WTC11 (cell line): ENCODE results near the gene MZF1. TPM values are rescaled to one million over a fixed set of nuclear protein-coding genes. Genes with fewer than 3 reads are reported as not detected.
A peak's percentile ranks its signal among the peaks of the same experiment; 100 is the strongest.

Experiments used
- ATAC-seq: fragments of 200-7000 bp; cut with Tn5 transposase; 2 replicates; pipeline ENCODE4 v1.10.0; 2021; ENCODE audit warnings: mild to moderate bottlenecking, moderate library complexity
- CTCF ChIA-PET: fragments of 300-600 bp; sonication (Branson Sonifier 250); formaldehyde crosslinking; loops from one replicate; lab custom pipeline; 2021; ENCODE audit warnings: antibody characterized with exemption; lab: Charles Lee
- POLR2A ChIA-PET: fragments of 350-600 bp; sonication (Branson Sonifier 250); formaldehyde crosslinking; loops from one replicate; lab custom pipeline; 2021; ENCODE audit warnings: antibody characterized with exemption; lab: Charles Lee
- DNase-seq: peaks from one replicate; pipeline ENCODE4 v3.0.0; 2021; ENCODE audit warnings: low spot score
- H3K27ac Mint-ChIP-seq: 2 replicates; pipeline ENCODE4 v1.8.0; 2021; ENCODE audit warnings: mixed read lengths
- H3K27me3 Mint-ChIP-seq: 2 replicates; pipeline ENCODE4 v1.8.0; 2021; ENCODE audit warnings: low read depth, mild to moderate bottlenecking, moderate library complexity, mixed read lengths
- H3K36me3 Mint-ChIP-seq: 2 replicates; pipeline ENCODE4 v1.8.0; 2021; ENCODE audit warnings: mixed read lengths
- H3K4me1 Mint-ChIP-seq: 2 replicates; pipeline ENCODE4 v1.8.0; 2022; ENCODE audit warnings: mixed read lengths
- H3K4me3 Mint-ChIP-seq: 2 replicates; pipeline ENCODE4 v1.8.0; 2021; ENCODE audit warnings: mild to moderate bottlenecking, moderate library complexity, mixed read lengths
- H3K9me3 Mint-ChIP-seq: 2 replicates; pipeline ENCODE4 v1.8.0; 2021; ENCODE audit warnings: mixed read lengths
- AFF4 ChIP-seq: sonication (generic); formaldehyde crosslinking; IDR thresholded peaks from 2 replicates; pipeline ENCODE4 v1.8.1; 2023; ENCODE audit warnings: mild to moderate bottlenecking, missing genetic modification reagents, borderline replicate concordance
- ARID4B ChIP-seq: sonication (generic); formaldehyde crosslinking; IDR thresholded peaks from 2 replicates; pipeline ENCODE4 v1.8.0; 2023; ENCODE audit warnings: missing genetic modification reagents, mild to moderate bottlenecking, borderline replicate concordance
- ATF1 ChIP-seq: sonication (generic); formaldehyde crosslinking; IDR thresholded peaks from 2 replicates; pipeline ENCODE4 v1.8.1; 2023; ENCODE audit warnings: mild to moderate bottlenecking, moderate library complexity, missing genetic modification reagents
- E2F1 ChIP-seq: sonication (generic); formaldehyde crosslinking; IDR thresholded peaks from 2 replicates; pipeline ENCODE4 v1.8.0; 2022; ENCODE audit warnings: mild to moderate bottlenecking, missing genetic modification reagents
- E2F5 ChIP-seq: sonication (generic); formaldehyde crosslinking; IDR thresholded peaks from 2 replicates; pipeline ENCODE4 v1.8.1; 2022; ENCODE audit warnings: mild to moderate bottlenecking, moderate library complexity, missing genetic modification reagents
- MAX ChIP-seq: sonication (generic); formaldehyde crosslinking; IDR thresholded peaks from 2 replicates; pipeline ENCODE4 v1.8.0; 2022; ENCODE audit warnings: mild to moderate bottlenecking, missing genetic modification reagents
- MXD4 ChIP-seq: fragments of 250-450 bp; sonication (Bioruptor Pico); IDR thresholded peaks from 2 replicates; pipeline ENCODE4 v1.8.0; 2021; ENCODE audit warnings: mild to moderate bottlenecking, moderate library complexity, borderline replicate concordance
- MYBL2 ChIP-seq: sonication (generic); formaldehyde crosslinking; IDR thresholded peaks from 2 replicates; pipeline ENCODE4 v1.8.1; 2023; ENCODE audit warnings: mild to moderate bottlenecking, moderate library complexity, missing genetic modification reagents
- NFATC4 ChIP-seq: fragments of 250-450 bp; sonication (Bioruptor Pico); IDR thresholded peaks from 2 replicates; pipeline ENCODE4 v1.9.0; 2021; ENCODE audit warnings: mild to moderate bottlenecking
- NFYB ChIP-seq: sonication (generic); formaldehyde crosslinking; conservative IDR thresholded peaks from 2 replicates; pipeline ENCODE4 v1.8.0; 2022; ENCODE audit warnings: low read depth, missing genetic modification reagents
- RELA ChIP-seq: sonication (generic); formaldehyde crosslinking; IDR thresholded peaks from 2 replicates; pipeline ENCODE4 v1.8.1; 2022; ENCODE audit warnings: missing genetic modification reagents, mild to moderate bottlenecking, borderline replicate concordance
- TCF7 ChIP-seq: sonication (generic); formaldehyde crosslinking; IDR thresholded peaks from 2 replicates; pipeline ENCODE4 v1.8.0; 2022; ENCODE audit warnings: mild to moderate bottlenecking, low read depth, missing genetic modification reagents, moderate library complexity
- ZBTB43 ChIP-seq: sonication (generic); formaldehyde crosslinking; IDR thresholded peaks from 2 replicates; pipeline ENCODE4 v1.8.1; 2023; ENCODE audit warnings: mild to moderate bottlenecking, missing genetic modification reagents
- ZNF219 ChIP-seq: sonication (generic); formaldehyde crosslinking; IDR thresholded peaks from 2 replicates; pipeline ENCODE4 v1.8.0; 2023; ENCODE audit warnings: missing genetic modification reagents, mild to moderate bottlenecking, borderline replicate concordance
- ZNF232 ChIP-seq: sonication (generic); formaldehyde crosslinking; IDR thresholded peaks from 2 replicates; pipeline ENCODE4 v1.8.0; 2022; ENCODE audit warnings: mild to moderate bottlenecking, missing genetic modification reagents
- ZNF317 ChIP-seq: sonication (generic); formaldehyde crosslinking; IDR thresholded peaks from 2 replicates; pipeline ENCODE4 v1.8.1; 2023; ENCODE audit warnings: low read depth, mild to moderate bottlenecking, moderate library complexity, missing genetic modification reagents, borderline replicate concordance
- ZNF423 ChIP-seq: fragments of 250-450 bp; sonication (Bioruptor Pico); IDR thresholded peaks from 2 replicates; pipeline ENCODE4 v2.1.2; 2022; ENCODE audit warnings: mild to moderate bottlenecking, moderate library complexity
- ZNF671 ChIP-seq: fragments of 250-450 bp; sonication (Bioruptor Pico); IDR thresholded peaks from 2 replicates; pipeline ENCODE4 v1.8.0; 2021; ENCODE audit warnings: mild to moderate bottlenecking
- total RNA-seq: library from RNA; stranded (reverse); gene quantifications from 3 replicates; pipeline ENCODE4 v1.2.3, GENCODE V29; 2021

The MZF1 gene
- total RNA-seq, 1 experiment from 2014 or later = 22.2 TPM

- peak overlapping the region; percentile 97 for H3K4me3 Mint-ChIP-seq
- no peaks in the 10 kb centered on the region for H3K9me3 Mint-ChIP-seq
- H3K4me1 Mint-ChIP-seq = peaks cover 17% of the 10 kb centered on the region
- peaks cover 32% of the 10 kb centered on the region for H3K27me3 Mint-ChIP-seq
- TF ChIP-seq ARID4B (CRISPR knock-in tag) (0 out of 2 replicates have a peak, but pooled peaks have one; percentile 24), E2F5 (CRISPR knock-in tag) (no peak)
- POLR2A ChIA-PET = interaction anchor here (1.3 to 3.2 kb wide), 5 partner anchors 9 to 46 kb away, joined by 3 to 30 read pairs (median 14); partner anchors contain the start of genes CHMP2A and ZBTB45
- ATAC-seq = no peak
- peaks cover 52% of the 10 kb centered on the region for H3K36me3 Mint-ChIP-seq
- no peak for DNase-seq
- peak overlapping the region; percentile 93 for H3K27ac Mint-ChIP-seq
- CTCF ChIA-PET = interaction anchor here (0.8 to 5.9 kb wide), 3 partner anchors 27 to 36 kb away, joined by 4 to 60 read pairs (median 10); partner anchors contain the start of gene ZBTB45
Measured at GRCh38 chr19:58545286-58546018, 27.7 kb downstream of the MZF1 start.

- ChIA-PET POLR2A (interaction anchor here (1.3 to 3.2 kb wide), 7 partner anchors 9 to 45 kb away, joined by 3 to 30 read pairs (median 12); partner anchors contain the start of genes CHMP2A, UBE2M and ZBTB45), CTCF (interaction anchor here (0.8 to 5.9 kb wide), 6 partner anchors 11 to 37 kb away, joined by 3 to 60 read pairs (median 8); partner anchors contain the start of genes CHMP2A and ZBTB45)
- Mint-ChIP-seq H3K27ac (peak overlapping the region; percentile 93; the same call in 1 of the 2 replicates), H3K4me3 (peak overlapping the region; percentile 97), H3K9me3 (no peaks in the 10 kb centered on the region), H3K27me3 (peaks cover 39% of the 10 kb centered on the region), H3K4me1 (peaks cover 17% of the 10 kb centered on the region), H3K36me3 (peaks cover 46% of the 10 kb centered on the region)
- DNase-seq = peak; percentile 66
- ATAC-seq = peak; percentile 3
- TF ChIP-seq ZNF423 (CRISPR knock-in tag) (no peak), AFF4 (CRISPR knock-in tag) (no peak), ZNF219 (CRISPR knock-in tag) (no peak), ZNF317 (CRISPR knock-in tag) (no peak), ATF1 (no peak), RELA (CRISPR knock-in tag) (no peak), ZBTB43 (CRISPR knock-in tag) (no peak), NFATC4 (CRISPR knock-in tag) (no peak), NFYB (CRISPR knock-in tag) (no peak), TCF7 (CRISPR knock-in tag) (no peak), MAX (CRISPR knock-in tag) (no peak), E2F1 (CRISPR knock-in tag) (no peak), ZNF671 (CRISPR knock-in tag) (no peak), ZNF232 (no peak), E2F5 (CRISPR knock-in tag) (no peak), MYBL2 (0 out of 2 replicates have a peak, but pooled peaks have one; percentile 1), MXD4 (CRISPR knock-in tag) (no peak)
Measured at GRCh38 chr19:58544591-58545285, 28.4 kb downstream of the MZF1 start.
